Stimulated activated CD8-positive, alpha-beta memory T cell treated with anti-CD3 and anti-CD28 coated beads, Interleukin-12 subunit alpha, Interleukin-12 subunit beta, amount 100 ng/mL, for 4 hours (primary cell): ENCODE results near the gene TMEM181.
"Not testable (repeated sequence)": the region's sequence is repeated elsewhere in the genome, so short reads cannot be mapped to it uniquely, and the experiment has no call there.

Experiments
- DNase-seq: peaks from one replicate; pipeline ENCODE4 v3.0.0-alpha.2; 2020; ENCODE audit warnings: low read depth

TMEM181 gene

DNA sequence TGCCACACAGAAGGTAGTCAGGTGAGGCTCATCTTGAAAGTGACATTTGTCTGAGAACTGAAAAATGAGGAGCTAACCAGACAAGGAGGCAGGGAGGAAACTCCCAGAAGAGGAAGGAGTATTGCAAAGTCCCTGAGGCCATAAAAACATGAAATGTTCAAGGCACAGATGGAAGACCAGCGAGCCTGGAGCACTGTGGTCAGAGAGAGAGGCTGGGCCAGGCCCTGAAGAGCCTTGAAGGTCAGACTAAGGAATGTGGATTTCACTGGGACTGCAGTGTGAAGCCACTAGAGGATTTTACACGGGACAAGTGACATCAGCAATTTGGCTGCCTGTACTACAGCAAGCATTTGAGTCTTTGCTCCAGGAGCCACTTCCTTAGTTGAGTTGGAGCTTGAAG lies 21.1 kb upstream of the TMEM181 start:
- DNase-seq = no peak

DNA sequence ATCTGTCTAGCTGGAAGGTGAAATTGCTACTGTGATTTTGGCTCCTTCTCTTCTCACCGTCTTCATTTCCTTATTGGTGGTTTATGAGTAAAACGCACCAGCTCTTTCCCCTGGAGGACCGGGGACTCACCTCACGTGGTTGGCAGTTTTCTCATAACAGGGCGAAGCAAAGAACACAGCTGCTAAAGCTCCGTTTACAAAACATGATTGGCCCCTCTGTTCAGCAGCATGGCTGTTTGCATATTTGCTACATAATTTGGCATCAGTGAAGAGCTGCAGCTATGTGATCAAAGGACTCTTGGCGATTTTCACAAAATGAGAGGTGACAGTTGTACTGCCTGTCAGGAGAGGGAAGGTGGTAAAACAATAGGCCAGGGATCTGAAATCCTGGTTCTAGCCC lies 20.5 kb upstream of the TMEM181 start:
- DNase-seq = no peak

DNA sequence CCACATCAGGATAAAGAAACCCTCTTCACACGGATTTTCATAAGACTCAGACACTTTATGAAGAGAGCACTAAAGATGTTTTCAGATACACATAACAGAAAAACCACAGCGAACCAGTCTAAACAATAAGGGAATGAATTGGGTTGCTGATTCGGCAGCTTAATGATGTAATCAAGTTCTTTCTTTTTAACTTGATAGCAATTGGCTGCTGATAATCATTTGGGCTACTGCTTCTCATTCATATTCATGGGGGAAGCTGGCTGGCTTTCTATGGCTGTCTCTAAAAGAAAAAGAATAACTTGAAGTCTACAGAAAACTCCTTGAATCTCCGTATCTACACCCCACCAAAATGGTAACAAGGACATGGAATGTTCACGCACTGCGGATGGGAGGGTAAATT lies 20.0 kb upstream of the TMEM181 start:
- no peak for DNase-seq

DNA sequence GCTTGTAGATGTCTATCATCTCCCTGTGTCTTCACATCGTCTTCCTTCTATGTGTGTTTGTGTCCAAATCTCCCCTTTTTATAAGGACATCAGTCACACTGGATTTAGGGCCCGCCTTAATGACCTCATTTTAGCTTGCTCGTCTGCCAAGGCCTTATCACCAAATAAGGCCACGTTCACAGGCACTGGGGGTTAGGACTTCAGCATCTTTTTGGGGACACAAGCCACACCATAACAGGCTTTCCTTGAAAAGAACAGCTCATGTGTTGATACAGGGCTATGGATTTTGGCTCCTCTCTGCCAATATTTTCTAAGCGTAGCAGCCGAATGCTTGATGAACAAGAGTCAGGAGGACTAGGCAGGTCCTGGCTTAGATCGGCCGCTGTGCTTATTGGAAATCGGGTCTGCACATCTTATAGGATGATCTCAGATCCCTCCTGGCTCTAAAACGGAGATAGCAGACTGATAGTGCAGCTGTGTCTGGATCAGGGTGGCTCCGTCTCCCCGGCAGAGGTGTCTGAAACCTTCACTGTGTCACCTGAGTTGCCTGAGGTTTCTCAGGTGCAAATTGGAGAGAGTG lies 16.2 kb upstream of the TMEM181 start:
- no peak for DNase-seq

DNA sequence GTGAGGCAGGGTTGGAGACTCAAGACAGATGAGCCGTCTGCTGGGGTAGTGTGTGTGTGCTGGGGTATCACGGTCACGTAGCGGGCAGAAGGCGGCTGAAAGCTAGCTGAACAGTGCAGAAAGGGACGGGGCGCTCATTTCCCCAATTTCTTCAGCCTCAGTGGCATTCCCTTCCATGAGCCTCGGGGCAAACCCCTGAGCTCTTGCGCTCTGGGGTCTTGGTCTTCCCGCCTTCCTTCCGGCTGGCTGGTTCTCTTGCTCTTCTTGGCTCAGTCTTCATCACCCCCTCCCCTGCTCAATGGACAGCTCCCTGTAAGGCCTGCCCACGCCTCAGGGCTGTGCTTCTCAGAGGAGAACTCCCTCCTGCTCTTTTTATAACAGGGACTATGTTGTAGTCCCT lies 15.5 kb upstream of the TMEM181 start:
- no peak for DNase-seq

DNA sequence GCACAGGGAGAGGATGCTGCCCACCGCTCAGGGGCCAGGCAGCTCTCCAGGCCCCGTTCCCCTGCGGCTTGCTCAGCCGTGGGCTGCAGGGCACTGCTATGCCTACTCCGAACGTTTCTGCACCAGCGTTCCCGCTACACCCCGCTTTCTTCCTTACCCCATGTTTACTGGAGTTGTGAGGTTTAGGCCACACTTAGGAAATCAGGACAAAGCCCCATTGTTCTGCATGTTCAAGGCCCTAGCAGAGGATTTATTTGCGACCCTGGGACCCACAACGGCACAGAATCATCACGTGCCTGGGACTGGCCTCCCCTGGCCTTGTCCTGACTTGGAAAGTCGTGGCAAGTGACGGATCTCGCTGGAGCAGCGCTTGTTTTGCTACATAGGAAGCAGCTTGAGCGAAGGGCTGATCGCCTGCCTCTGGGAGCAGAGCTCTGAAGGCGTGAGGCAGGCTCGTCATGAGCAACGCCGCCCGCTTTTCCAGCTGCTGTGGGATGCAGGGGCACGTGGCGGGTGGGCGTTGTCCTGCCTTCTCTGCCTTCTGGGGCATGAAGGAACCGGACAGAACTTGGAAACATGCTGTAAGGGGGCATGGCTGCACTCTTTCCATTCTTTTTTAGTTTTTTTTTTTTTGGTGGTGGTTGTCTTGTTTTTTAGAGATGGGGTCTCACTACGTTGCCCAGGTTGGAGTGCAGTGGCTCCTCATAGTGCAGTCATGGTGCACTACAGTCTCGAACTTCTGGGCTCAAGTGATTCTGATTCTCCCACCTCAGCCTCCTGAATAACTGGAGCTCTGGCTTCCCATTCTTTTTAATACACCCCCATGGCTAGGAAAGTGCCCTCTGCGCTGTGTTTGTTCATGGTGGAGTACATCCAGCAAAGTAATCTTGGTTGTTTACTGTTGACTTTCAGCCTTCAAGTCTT lies 14.6 kb upstream of the TMEM181 start:
- no peak for DNase-seq

DNA sequence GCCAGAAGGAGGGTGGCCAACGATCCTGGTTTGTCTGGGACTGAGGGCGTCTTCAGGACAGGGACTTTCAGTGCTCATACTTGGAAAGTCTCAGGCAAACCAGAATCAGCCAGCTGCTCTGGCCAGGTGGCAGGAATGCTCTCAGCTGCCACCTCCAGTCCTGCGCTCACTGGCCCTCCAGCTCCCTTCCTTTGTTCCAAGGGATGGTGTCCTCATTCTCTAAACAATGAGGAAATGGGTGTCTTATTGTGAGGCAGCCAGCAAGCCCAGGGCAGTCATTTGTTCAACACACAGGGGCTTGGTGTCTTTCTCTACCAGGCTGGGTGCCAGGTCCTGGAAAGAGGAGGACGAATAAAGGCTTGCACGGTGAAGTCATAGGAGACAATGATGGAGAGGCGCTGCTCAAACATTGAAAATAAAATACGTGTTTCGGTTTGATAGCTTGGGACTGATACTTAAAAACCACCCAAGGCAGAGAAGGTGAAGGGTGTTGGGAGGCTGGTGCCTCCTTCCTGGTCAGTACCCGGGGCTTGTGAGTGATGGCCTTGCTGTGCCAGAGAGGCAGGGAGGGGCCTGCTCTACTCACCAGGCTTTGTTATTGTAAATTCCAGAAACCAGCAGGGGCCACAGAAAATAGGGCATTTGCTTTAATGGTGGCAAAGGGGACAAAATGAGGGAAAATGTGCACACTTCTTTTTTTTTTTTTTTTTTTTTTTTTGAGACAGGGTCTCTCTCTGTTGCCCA lies 11.3 kb upstream of the TMEM181 start:
- DNase-seq = no peak

DNA sequence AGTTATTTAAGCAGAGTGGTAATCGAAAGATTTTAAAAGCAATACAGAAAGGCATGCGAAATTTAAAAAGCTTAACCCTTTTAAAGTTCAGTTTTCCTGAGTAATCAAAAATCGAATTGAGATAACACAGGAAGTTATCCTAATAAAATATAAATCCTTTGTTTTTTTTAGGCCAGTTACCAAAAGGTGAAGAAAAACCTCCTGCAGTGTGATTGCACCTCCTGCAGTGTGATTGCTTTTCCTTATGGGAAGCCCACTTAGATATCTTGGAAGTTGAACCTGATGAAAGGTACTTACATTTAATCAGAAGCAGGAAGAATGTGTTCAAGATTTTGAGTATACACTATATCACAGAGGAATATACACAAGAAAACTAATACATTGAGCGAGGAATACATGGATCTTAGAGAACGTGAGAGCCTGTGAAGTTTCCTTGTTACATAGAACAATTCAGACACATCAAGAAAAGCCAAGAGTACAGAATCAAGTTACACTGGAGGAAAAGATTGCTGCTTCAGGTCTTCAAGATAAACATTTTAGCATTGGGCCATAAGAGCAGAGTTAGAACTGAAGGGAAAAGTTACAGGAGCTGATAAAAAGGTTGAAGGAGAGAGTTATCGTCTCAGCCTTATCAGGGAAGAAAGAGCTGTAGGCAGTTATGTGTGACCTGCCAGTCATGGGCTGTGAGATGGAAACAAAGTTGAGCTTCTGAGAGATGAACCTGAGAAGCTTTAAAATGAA lies 7.7 kb upstream of the TMEM181 start:
- DNase-seq = no peak

DNA sequence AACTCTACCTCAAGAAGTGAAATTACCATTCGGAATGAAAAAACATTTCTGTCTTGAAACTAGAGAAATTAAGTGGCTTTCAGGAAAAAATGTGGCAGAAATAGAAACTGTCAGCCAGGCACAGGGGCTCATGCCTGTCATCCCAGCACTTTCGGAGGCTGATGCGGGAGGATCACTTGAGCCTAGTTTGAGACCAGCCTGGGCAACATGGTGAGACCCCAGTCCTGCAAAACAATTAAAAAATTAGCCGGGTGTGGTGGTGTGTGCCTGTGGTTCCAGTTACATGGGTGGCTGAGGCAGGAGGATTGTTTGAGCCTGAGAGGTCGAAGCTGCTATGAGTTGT lies 7.1 kb upstream of the TMEM181 start:
- no peak for DNase-seq

DNA sequence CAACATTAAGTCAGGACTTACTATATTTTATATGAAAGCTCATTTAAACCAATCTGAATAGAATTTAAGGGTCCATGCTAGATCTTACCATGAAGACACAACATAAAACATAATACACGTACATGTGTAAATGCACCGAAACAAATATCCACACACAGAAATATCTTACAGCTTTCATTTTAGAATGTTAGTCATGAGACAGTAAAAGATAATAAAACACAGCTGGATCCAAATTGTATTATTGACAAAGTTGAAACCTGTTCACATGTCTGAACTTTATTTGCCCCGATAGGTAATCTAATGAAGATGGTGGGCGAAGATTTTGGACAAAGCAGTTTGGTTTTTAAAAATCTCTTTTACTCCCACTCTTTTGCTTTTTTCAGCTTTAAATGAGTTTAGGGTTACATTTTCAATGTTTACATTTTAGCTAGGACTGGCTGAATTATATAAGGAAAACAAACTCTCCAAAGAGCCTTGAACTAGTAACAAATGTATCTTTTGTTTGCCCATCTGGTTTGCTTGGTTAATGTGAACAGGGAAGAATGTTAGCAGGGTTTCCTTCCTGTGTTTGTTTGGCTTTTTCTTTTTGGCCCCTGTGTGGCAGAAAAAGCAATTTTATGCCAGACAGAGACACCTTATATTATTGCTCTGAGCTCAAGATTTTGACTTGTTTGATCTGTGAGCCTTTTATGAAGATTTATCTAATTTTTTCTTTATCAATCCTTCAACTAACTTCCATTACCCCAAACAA lies 5.1 kb upstream of the TMEM181 start:
- no peak for DNase-seq

DNA sequence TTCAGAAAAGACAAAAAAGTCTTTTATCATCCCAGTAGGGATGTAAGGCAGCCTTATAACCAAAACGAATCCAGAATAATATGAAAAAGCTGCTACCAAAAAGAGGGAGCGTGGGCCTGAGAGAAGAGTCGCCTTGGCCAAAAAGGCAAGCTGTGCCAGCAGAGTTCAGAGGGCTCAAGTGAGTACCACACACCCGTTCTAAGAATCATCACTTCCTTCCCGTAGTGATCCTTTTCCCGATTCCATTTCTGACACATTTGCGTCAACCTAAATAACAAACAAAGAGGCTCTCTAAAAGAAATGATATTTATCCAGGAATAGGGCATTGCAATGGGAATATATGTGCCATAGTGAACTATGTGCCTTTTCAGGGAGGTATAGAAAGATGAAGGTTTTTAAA lies 3.8 kb upstream of the TMEM181 start:
- DNase-seq = no peak

DNA sequence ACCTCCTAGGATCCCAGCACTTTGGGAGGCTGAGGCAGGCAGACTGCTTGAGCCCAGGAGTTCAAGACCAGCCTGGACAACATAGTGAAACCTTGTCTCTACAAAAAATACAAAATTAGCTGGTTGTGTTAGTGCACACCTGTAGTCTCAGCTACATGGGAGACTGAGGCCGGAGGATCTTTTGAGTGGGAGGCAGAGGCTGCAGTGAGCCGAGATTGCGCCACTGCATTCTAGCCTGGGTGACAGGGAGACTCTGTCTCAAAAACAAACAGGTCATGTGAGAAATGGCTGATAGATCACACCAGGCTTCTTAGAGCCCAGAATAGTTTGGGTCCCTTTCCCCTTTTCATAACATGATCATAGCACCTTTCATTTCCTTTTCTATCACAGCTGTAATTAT lies 2.8 kb upstream of the TMEM181 start:
- not testable (repeated sequence) for DNase-seq

DNA sequence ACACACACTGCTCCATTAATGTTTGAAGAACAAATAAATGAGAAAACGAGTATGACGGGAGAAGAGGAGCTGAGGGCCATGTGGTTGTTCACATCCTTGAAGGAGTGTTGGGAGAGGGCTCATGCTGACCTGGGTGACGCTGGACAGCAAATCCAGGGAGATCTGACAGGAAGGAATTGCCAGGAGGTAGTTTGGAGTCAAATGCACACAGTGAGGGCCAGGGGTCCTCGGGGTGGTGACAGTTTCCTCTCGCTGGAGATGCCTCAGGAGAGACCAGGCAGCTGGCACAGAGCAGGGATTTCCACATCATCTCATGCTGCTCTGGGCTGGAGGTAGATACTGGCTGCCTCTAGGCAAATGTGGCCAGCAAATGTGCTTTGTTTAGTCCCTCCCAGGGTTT lies 2.0 kb upstream of the TMEM181 start:
- no peak for DNase-seq

DNA sequence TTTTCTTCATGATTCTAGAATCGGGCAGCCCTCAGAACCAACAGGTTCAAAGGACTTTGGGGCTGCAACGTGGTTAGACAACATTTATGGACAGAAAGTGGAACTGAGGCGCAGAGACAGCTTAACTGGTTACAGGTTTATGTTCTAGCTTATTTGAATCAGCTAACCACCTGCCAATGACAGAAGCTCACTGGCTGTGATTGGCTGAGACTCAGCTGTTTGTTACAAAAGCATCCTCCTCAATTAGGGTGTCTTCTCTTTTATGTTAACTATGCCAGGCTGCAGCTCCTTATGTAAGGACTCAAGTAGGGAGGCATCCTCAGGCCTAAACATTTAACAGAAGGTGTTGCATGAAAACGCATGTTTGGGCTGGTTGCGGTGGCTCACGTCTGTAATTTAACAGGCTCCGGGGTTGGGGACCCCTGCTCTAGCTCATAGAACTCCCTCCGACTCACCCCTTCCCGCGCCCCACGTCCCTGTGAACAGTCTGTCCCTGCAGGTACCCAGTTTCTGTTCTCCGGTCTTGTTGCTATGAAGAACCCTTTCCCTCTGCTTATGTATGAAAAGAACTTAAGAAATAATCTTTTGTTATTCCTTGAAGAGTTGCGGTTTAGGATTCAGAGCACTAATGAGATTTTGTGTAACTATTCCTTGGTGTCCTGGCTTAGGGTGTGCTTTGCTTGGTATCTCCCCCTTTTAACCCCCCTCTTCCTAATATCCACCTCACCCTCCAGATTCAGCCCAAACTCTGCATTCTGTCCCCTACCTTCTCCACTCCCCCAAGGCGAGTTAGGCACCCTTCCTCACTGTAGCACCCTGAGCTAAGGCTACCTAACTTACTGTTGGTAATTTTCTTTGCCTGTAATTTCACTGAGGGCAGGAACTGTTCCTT lies 1.2 kb upstream of the TMEM181 start:
- no peak for DNase-seq

DNA sequence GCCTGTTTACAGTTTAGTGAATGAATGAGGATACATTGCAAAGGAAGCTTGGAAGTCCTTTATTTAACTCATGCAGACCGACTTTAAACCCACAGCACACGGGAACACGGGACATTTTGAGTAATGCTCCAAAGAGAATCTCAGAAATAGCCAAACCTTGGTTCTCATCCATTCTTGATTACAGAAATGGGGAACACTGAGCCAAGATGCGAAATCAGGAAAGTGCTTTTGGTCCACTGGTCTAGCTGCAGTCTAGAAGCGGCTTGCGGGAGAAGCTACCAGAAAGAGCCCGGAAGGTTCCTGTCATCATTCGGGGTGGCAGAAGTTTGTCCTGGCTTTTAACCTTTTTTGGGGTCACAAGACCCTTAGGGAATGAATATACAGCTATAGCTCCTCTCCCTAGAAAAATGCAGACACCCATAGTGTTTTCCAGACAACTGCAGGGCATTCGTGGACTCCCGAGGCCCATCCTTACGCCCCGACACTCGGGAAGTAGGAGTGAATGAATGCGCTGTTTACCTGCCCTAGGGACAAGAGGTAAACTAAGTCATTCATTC lies 475 bp upstream of the TMEM181 start:
- no peak for DNase-seq

DNA sequence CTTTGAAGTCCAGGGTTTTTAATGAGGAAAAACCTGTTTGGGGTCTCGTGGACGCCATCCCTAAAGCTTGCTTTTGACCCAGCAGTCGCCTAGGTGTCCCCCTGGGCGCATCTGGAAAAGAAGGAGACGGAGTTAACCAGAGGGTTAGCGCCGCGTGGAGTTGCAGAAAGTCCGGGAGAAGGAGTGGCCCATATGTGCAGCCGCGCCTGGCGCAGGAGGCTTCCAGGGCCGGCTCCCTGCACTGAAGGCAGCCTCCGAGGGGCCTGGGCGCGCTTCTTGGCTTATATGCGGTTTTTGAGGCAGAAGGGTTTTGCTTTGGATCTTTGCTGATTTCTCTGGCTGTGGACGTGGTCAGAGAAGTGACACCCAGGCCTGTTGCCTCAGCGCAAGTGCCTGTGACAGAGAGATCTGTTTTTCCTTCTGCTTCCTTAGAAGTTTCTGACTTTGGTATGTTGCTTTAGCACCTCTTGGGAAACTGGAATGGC lies 987 bp downstream of the TMEM181 start:
- DNase-seq = no peak

DNA sequence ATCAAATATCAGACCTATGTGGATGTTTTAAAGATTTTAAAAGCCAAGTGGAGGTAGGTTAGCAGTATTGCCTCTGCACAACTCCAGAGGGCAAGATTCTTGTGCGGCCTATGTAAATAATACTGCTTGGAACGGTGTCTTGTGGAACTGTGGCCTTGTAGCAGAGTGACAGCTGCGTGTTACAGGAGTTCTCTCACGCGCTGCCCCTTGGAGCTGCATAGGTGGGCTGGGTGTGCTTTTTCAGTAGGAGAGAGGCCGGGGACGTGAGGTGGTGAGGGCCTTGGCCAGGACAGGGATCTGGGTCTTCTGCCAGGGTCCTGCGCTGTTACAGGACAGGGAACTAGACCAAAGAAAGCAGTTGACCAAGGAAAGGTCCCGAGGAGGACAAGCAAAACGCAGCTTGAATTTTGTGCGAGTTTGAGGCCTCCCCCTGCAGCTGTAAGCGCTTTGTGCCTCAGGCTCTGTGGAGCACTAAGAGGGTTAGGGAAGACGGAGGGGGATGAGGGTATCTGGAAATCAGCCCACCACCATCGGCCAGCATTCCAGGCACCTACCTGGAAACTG lies 1.5 kb downstream of the TMEM181 start:
- no peak for DNase-seq

DNA sequence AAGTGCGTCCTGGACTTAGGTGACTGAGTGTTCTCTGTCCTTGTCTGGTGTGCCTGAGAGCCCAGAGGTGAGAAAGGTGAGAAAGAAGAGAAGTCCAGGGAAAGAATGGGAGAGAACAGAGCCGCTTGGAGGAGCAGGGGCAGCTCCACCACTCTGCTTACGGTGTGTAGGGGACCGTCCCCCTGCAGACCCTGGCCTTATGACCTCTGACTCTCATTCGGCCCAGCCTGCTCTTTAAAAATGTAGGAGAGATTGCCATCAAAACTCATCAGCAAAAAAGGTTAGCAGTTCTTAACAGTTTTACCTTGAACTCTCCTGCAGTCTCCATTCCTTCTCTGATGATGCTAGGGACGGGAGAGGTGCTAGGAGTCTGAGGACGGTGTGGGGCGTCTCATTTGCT lies 2.0 kb downstream of the TMEM181 start:
- no peak for DNase-seq

DNA sequence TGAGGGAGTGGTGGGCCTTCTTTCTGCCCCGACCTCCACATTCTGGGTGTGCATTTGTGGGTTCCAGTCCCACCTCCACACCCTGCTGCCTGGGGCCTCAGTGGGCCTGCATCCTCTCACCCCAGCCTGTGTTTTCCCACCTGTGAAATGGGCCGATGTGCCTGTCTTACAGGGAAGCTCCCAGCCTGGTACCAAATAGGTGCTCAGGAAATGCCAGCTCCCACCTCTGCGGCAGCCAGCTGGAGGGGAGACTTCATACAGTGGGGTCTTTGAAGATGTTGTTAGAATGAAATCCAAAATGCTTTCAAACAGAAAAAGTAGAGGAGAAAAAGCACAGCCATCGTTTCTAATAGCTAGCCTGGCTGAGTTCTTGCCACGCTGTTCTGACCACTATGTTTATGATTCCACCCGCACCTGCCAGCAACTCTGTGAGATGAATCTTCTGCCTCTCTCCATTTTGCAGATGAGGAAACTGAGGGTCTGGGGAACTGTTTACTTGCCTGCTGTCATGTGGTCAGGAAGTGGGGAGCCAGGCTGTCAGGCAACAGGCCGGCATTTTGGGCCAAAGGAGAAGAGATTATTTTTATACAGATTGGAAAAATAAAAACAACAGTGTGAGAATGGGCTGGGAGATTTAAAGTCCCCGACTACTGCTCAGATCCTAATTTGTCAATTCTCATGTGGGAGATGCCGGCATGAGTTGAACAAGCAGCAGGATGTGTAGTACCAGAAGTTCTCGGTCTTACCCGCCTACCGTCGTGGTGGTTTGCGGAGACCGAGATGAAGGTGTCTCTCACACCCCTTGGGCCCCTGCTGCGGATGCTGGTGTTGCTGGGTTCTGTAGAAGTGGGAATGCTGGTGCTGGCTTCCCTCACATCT lies 4.6 kb downstream of the TMEM181 start:
- no peak for DNase-seq
